ENCODE data around the gene NUP85. TPM values are rescaled to one million over a fixed set of nuclear protein-coding genes. Genes with fewer than 3 reads are reported as not detected.

The NUP85 gene
- total RNA-seq, 1 donor from 2014 or later = 71.1 TPM

Other genes with a start within 250 kb of the NUP85 start
- gene HID1, start 232.9 kb upstream of the NUP85 start, total RNA-seq = 16.1 TPM
- 11.5 TPM for gene CDR2L, start 218.0 kb upstream of the NUP85 start, total RNA-seq
- gene MRPL58, start 193.0 kb upstream of the NUP85 start, total RNA-seq = 20.1 TPM
- 147 TPM for gene ATP5PD, start 158.7 kb upstream of the NUP85 start, total RNA-seq
- gene KCTD2, start 158.5 kb upstream of the NUP85 start, total RNA-seq = 37.5 TPM
- 10.5 TPM for gene SLC16A5, start 117.7 kb upstream of the NUP85 start, total RNA-seq
- gene ARMC7, start 95.7 kb upstream of the NUP85 start, total RNA-seq = 11.7 TPM
- gene NT5C, start 73.9 kb upstream of the NUP85 start, total RNA-seq = 38.7 TPM
- gene JPT1, start 51.2 kb upstream of the NUP85 start, total RNA-seq = 20.3 TPM
- 296 TPM for gene SUMO2, start 22.7 kb upstream of the NUP85 start, total RNA-seq
- 75.0 TPM for gene GGA3, start 55.9 kb downstream of the NUP85 start, total RNA-seq
- 21.8 TPM for gene MRPS7, start 56.2 kb downstream of the NUP85 start, total RNA-seq
- 26.2 TPM for gene MIF4GD, start 65.6 kb downstream of the NUP85 start, total RNA-seq
- 22.5 TPM for gene SLC25A19, start 83.8 kb downstream of the NUP85 start, total RNA-seq
- 90.4 TPM for gene GRB2, start 200.0 kb downstream of the NUP85 start, total RNA-seq